ENCODE measurements around the gene BAIAP3. TPM values are rescaled to one million over a fixed set of nuclear protein-coding genes. Genes with fewer than 3 reads are reported as not detected.

Gene BAIAP3
- polyA plus RNA-seq, 6 donors from 2014 or later, result 0.20 to 1.3 (median 0.67) TPM; not detected in 1

DNA sequence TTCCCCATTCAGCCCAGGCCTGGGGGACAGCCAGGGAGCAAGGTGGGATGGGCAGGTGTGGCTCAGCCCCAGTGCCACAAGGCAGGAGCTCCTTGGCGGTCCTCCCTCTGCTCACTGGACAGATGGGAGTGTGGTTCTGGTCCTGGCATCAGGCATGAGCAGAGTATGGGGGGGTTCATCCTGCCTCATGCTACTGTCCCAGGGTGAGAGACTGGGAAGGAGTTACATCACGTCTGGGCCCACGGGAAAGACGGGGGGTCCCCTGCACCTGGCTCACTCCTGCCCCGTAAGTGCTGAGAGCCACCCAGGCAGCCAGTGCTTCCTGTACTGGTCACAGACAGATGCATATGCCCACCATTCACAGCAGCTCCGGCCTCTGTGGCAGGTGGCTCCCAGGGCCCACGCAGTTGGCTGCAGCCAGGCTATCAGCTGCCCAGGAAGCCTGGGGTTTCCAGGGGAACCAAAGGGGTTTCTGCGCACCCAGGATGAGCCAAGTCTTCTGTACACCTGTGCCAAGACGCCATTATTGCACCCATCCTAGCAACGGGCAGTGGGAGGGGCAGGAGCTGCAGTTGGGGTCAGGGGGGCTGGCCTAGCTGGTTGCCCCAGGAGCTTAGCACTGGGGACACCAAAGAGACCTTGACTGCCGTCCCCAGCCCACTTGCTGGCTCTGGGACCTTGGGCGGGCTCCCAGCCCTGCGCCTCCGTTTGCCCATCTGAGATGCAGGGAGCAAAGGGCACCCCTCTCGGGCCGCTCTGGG lies 1.9 kb downstream of the BAIAP3 start:
- Mint-ChIP-seq H3K27ac (peak overlapping the region in 4 of 6 donors; percentile 28 to 87 (median 48)), H3K4me3 (peak overlapping the region in 2 of 8 donors; percentile 51 to 73), H3K36me3 (no peaks in the 10 kb centered on the region), H3K9me3 (peaks cover 0 to 1% (median 0%) of the 10 kb centered on the region in 7 donors), H3K27me3 (peaks cover 0 to 22% (median 0%) of the 10 kb centered on the region in 3 donors), H3K4me1 (peaks cover 13 to 25% (median 17%) of the 10 kb centered on the region in 3 donors)
- DNase-seq, result no peak
- ATAC-seq (ENCODE audit: low read depth in 2 of 2), result no peak

DNA sequence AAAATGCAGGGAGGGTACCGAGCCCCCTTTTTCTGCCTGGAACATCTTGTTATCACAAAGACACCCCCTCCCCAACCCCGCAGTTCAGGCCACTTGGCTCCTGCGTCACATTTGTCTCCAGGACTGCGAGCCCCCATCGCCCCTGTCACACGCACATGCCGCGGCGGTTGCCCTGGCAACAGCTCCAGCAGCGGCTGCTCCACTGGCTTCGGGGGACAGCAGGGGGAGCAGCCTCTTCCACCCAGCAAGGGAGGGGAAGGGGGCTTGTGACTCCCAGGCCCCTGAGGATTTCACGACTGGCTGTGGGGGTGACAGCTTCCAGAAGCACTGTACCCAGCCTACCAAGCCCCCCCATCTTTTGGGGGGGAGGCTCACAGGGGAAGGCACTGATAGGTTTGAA lies 2.6 kb downstream of the BAIAP3 start:
- peaks cover 16 to 25% (median 17%) of the 10 kb centered on the region in 3 donors for H3K4me1 Mint-ChIP-seq
- peaks cover 0 to 1% (median 0%) of the 10 kb centered on the region in 7 donors for H3K9me3 Mint-ChIP-seq
- H3K27ac Mint-ChIP-seq, result peak overlapping the region in 1 of 6 donors; percentile 23
- no peaks in the 10 kb centered on the region for H3K36me3 Mint-ChIP-seq
- ATAC-seq (ENCODE audit: low read depth in 2 of 2) (no peak), DNase-seq (no peak)
- peaks cover 0 to 22% (median 0%) of the 10 kb centered on the region in 3 donors for H3K27me3 Mint-ChIP-seq
- H3K4me3 Mint-ChIP-seq, result peak overlapping the region in 1 of 8 donors; percentile 73

DNA sequence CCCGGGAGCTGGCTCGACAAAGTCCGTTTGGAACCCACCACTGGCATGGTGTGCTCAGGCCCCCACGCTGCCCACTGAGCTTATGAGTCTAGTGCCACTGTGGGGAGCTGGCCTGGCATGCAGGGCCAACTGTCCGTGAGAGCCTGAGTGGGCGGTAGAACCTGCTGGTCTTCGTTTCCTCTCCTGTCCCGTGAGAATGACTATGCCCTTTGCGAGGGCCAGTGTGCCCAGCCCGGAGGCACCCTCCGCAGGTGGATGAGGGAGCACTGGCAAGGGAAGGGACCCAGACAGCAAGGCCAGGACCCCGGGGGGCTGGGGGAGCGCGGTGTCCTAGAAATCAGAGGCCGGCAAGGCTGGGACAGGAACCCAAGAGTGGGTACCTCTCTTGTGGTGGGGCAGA lies 3.2 kb downstream of the BAIAP3 start:
- Mint-ChIP-seq H3K27me3 (peaks cover 0 to 22% (median 0%) of the 10 kb centered on the region in 3 donors), H3K36me3 (no peaks in the 10 kb centered on the region), H3K9me3 (peaks cover 0 to 1% (median 0%) of the 10 kb centered on the region in 7 donors), H3K27ac (peak overlapping the region in 1 of 6 donors; percentile 65), H3K4me1 (peaks cover 11 to 19% (median 14%) of the 10 kb centered on the region in 3 donors), H3K4me3 (no peak overlapping the region)
- ATAC-seq (ENCODE audit: low read depth in 2 of 2) (no peak), DNase-seq (no peak)

DNA sequence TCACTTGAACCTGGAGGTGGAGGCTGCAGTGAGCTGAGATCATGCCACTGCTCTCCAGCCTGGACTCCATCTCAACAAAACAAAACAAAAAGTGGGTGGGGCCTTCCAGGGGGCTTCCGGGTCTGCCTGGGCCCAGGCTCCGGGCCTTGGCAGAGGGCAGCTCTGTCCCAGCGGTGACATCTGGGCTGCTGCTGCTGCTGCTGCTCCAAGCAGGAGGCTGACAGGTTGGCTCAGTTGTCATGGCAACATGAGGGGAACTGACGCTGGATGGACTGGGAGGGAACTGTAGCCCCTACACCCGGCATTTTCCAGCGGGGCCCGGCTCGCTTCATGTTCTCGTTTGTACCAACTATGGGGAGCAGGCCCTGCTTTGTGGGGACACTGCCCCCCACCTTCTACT lies 4.0 kb downstream of the BAIAP3 start:
- Mint-ChIP-seq H3K27ac (no peak overlapping the region), H3K9me3 (peaks cover 0 to under 1% (median 0%) of the 10 kb centered on the region in 7 donors), H3K36me3 (no peaks in the 10 kb centered on the region), H3K27me3 (peaks cover 0 to 18% (median 0%) of the 10 kb centered on the region in 3 donors), H3K4me3 (no peak overlapping the region), H3K4me1 (peaks cover 9 to 16% (median 11%) of the 10 kb centered on the region in 3 donors)
- DNase-seq (no peak), ATAC-seq (ENCODE audit: low read depth in 2 of 2) (no peak)

DNA sequence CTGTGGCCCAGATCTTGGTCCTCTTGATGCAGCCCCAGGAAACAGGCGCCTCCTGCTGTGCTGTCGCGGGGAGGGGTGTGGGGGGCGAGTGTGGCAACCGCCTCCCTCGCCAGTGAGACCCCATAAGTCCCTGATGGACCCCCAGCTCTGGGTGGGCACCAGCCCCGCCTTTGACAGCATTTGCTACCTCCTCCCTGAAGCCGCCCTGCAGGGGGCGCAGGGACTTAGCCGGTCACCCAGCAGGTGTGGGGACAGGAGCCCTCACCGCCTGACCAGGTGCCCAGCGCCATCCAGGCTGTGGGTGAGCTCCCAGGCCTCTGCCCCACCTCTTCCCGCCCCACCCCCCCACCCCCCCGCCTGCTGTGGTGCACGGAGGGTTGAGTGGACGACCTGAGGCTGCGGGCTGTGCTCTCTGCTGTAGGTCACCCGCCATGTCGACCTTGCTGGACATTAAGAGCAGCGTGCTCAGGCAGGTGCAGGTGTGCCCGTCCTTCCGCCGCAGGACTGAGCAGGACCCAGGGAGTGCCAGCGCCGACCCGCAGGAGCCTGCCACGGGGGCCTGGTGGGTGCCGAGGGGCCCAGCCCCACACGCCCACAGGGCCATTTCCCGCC lies 4.8 kb downstream of the BAIAP3 start:
- Mint-ChIP-seq H3K27me3 (peaks cover 0 to 15% (median 0%) of the 10 kb centered on the region in 3 donors), H3K9me3 (no peaks in the 10 kb centered on the region), H3K4me1 (peaks cover 14 to 20% (median 14%) of the 10 kb centered on the region in 3 donors), H3K27ac (no peak overlapping the region), H3K36me3 (no peaks in the 10 kb centered on the region), H3K4me3 (no peak overlapping the region)
- DNase-seq (no peak), ATAC-seq (ENCODE audit: low read depth in 2 of 2) (no peak)

DNA sequence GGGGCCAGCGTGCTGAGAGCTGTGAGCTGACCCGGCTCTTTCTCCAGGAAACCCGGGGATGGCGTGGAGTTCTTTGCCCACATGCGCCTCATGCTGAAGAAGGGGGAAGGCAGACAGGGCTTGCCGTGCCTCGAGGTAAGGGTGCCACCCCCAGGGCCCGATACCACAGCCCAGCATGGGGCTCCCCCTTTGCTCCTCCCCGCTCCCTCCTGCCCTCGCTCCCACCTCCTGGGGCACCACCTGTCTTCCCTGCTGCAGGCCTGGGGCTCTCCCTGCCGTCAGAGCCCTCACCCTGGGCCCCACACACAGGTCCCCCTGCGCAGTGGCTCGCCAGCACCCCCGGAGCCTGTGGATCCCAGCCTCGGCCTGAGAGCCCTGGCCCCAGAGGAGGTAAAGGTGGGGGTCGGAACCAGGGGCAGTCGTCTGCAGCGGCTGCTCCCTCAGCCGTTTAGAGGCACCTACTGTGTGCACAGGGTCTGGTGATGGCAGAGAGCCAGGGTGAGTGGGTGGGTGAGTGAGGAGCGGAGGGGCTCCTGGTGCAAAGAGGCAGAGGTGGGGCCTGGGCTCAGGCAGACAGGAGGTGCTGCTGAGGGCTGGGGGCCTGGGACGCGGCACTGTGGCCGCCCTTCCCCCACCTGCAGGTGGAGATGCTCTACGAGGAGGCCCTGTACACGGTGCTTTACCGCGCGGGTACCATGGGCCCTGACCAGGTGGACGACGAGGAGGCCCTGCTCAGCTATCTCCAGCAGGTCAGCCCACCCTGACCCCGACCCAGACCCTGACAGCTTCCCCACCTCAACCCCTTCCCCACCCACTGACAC lies 5.6 kb downstream of the BAIAP3 start:
- no peaks in the 10 kb centered on the region for H3K9me3 Mint-ChIP-seq
- peaks cover 0 to 14% (median 0%) of the 10 kb centered on the region in 3 donors for H3K27me3 Mint-ChIP-seq
- no peak for DNase-seq
- H3K4me3 Mint-ChIP-seq, result no peak overlapping the region
- H3K4me1 Mint-ChIP-seq, result peaks cover 17 to 24% (median 18%) of the 10 kb centered on the region in 3 donors
- H3K27ac Mint-ChIP-seq, result no peak overlapping the region
- no peaks in the 10 kb centered on the region for H3K36me3 Mint-ChIP-seq
- no peak for ATAC-seq (ENCODE audit: low read depth in 2 of 2)

DNA sequence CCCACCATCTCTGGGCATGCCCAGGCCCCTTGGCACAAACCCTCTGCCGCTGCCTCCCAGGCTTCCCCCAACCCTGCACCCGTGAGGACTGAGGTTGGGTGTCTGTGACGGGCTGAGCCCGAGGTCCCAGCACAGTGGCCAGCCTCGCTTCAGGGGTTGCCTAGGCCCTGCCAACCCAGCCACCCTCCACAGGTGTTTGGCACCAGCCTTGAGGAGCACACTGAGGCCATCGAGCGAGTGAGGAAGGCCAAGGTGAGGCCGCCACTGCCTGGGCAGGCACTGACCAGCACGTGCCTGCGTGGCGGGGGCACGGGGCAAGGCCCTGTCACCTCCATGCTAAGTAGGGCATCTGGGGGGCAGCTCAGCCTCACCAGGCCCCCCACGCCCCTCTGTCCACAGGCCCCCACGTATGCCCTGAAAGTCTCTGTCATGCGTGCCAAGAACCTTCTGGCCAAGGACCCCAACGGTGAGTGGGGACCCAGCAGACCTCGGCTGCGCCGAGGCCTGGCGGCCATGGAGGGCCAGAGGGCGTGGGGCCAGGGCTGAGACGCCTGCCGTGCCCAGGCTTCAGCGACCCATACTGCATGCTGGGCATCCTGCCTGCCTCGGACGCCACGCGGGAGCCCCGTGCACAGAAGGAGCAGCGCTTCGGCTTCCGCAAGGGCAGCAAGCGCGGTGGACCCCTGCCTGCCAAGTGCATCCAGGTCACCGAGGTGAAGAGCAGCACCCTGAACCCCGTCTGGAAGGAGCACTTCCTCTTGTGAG lies 7.5 kb downstream of the BAIAP3 start:
- no peaks in the 10 kb centered on the region for H3K27me3 Mint-ChIP-seq
- peak overlapping the region in 2 of 8 donors; percentile 25 to 69 for H3K4me3 Mint-ChIP-seq
- H3K36me3 Mint-ChIP-seq, result no peaks in the 10 kb centered on the region
- no peak for ATAC-seq (ENCODE audit: low read depth in 2 of 2)
- DNase-seq, result no peak
- H3K9me3 Mint-ChIP-seq, result no peaks in the 10 kb centered on the region
- no peak overlapping the region for H3K27ac Mint-ChIP-seq
- H3K4me1 Mint-ChIP-seq, result peaks cover 13 to 18% (median 17%) of the 10 kb centered on the region in 3 donors

DNA sequence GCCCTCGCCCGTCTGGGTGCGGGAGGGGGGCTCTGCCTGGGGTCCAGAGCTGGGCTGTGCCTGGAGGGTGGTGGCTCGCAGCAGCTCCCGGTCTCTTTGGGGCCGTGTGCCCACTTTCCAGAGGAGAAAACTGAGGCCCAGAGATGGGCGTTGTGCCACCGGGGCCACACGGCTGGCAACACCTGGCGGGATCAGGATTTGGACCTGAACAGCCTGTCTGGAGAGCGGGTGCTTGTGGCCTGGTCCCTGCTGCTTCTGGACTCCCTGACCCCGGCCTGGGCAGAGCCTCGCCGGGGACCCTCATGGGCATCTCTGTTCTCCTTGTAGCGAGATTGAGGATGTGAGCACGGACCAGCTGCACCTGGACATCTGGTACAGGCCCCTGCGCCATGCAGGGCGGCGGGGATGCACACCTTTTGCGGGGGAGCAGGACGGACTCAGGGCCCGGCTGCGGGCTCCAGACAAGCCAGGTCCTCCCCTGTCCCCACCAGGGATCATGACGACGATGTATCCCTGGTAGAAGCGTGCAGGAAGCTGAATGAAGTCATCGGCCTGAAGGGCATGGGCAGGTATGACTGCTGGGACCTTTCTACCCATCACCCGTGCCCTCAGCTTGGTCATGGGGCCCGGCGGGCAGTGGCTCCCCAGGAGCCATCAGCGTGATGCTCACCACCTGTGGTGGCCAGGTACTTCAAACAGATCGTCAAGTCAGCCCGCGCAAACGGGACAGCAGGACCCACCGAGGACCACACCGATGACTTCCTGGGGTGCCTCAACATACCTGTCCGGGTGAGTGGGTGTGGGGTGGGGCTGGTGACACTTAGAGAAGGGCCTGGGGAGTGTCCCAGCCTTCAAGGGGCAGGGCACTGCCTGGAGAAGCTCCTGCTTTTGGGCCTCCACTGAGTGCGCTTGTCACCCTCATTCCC lies 8.3 kb downstream of the BAIAP3 start:
- H3K36me3 Mint-ChIP-seq, result no peaks in the 10 kb centered on the region
- ATAC-seq (ENCODE audit: low read depth in 2 of 2), result no peak
- H3K9me3 Mint-ChIP-seq, result no peaks in the 10 kb centered on the region
- H3K27ac Mint-ChIP-seq, result peak overlapping the region in 5 of 6 donors; percentile 64 to 84 (median 79)
- H3K4me3 Mint-ChIP-seq, result peak overlapping the region; percentile 46 to 93 (median 68)
- H3K27me3 Mint-ChIP-seq, result no peaks in the 10 kb centered on the region
- peaks cover 13 to 18% (median 17%) of the 10 kb centered on the region in 3 donors for H3K4me1 Mint-ChIP-seq
- no peak for DNase-seq

DNA sequence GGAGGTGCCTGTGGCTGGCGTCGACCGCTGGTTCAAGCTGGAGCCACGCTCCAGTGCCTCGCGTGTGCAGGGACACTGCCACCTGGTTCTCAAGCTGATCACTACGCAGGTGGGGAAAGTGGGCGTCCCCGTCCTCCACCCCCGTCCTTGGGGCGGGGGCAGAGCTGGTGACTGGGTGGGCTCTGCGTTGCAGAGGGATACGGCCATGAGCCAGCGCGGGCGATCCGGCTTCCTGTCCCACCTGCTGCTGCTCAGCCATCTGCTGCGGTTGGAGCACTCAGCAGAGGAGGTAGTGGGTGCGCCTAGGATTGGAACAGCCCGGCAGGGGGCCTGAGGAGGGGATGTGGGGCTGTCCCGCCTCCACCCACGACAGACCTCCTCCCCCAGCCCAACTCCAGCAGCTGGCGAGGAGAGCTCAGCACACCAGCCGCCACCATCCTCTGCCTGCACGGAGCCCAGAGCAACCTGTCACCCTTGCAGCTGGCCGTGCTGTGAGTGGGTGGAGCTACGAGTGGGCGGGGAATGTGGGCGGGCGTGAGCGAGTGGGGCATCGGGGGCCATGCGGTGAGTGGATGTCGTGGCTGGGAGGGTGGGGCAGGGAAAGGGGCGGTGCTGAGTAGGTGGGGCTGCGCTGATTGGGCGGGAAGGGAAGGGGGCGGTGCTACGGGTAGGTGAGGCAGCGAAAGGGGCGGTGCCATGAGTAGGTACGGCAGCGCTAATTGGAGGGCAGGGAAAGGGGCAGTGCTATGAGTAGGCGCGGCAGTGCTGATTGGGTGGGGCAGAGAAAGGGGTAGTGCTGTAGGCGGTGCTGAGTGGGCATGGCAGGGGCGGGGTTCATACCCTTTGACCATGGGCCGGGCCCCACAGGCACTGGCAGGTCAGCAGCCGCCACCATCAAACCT lies 9.3 kb downstream of the BAIAP3 start:
- ATAC-seq (ENCODE audit: low read depth in 2 of 2) (peak; percentile 76 to 79), DNase-seq (peak; percentile 93)
- Mint-ChIP-seq H3K36me3 (no peaks in the 10 kb centered on the region), H3K9me3 (no peaks in the 10 kb centered on the region), H3K27ac (peak overlapping the region; percentile 16 to 84 (median 72)), H3K4me3 (peak overlapping the region; percentile 46 to 93 (median 76)), H3K27me3 (no peaks in the 10 kb centered on the region), H3K4me1 (peaks cover 13 to 18% (median 17%) of the 10 kb centered on the region in 3 donors)

DNA sequence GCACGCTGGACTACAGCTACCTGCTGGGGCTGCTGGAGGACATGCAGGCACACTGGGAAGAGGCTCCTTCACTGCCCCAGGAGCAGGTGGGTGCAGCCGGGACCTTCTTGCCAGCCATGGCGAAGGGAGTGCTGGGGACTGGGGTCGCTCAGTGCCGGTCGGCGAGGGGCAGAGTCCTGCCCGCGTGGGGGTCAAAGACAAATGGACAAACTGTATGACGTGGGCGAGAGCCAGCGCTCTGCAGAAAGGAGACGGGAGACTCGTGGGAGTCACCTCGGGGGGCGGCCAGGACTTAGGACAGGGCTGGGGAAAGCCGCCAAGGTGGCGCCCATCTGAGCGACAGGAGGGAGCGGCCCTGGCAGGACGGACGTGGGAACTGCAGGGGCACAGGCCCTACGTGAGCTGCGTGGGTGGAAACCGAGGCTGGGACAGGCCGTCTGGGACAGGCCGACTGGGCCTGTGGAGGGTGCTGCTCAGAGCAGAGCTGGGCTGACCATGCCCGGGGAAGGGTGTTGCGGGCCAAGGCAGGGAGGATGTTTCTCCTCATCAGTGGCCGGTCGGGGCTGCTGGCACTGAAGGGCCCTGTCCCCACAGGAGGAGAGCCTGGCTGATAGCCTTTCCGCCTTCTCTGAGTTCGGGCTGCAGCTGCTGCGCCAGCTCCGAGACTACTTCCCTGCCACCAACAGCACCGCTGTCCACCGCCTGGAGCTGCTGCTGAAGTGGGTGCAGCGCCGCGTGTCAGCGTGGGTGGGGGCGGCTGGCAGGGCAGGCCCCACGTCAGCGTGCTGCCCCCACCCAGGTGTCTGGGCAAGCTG lies 10.2 kb downstream of the BAIAP3 start:
- DNase-seq (no peak), ATAC-seq (ENCODE audit: low read depth in 2 of 2) (no peak)
- H3K4me1 Mint-ChIP-seq, result peaks cover 13 to 18% (median 17%) of the 10 kb centered on the region in 3 donors
- no peaks in the 10 kb centered on the region for H3K27me3 Mint-ChIP-seq
- peak overlapping the region in 3 of 6 donors; percentile 57 to 79 (median 66) for H3K27ac Mint-ChIP-seq
- H3K36me3 Mint-ChIP-seq, result no peaks in the 10 kb centered on the region
- H3K4me3 Mint-ChIP-seq, result peak overlapping the region in 7 of 8 donors; percentile 46 to 93 (median 69)
- H3K9me3 Mint-ChIP-seq, result no peaks in the 10 kb centered on the region

All from naive B cell (primary cell).